WTC11 (cell line): ENCODE data around the gene NCOA3. TPM values are rescaled to one million over a fixed set of nuclear protein-coding genes. Genes with fewer than 3 reads are reported as not detected.

Experiments used
- ATAC-seq: fragments of 200-7000 bp; cut with Tn5 transposase; 2 replicates; pipeline ENCODE4 v1.10.0; 2021; ENCODE audit warnings: mild to moderate bottlenecking, moderate library complexity
- CTCF ChIA-PET: fragments of 300-600 bp; sonication (Branson Sonifier 250); formaldehyde crosslinking; loops from one replicate; lab custom pipeline; 2021; ENCODE audit warnings: antibody characterized with exemption; lab: Charles Lee
- POLR2A ChIA-PET: fragments of 350-600 bp; sonication (Branson Sonifier 250); formaldehyde crosslinking; loops from one replicate; lab custom pipeline; 2021; ENCODE audit warnings: antibody characterized with exemption; lab: Charles Lee
- DNase-seq: peaks from one replicate; pipeline ENCODE4 v3.0.0; 2021; ENCODE audit warnings: low spot score
- H3K27ac Mint-ChIP-seq: 2 replicates; pipeline ENCODE4 v1.8.0; 2021; ENCODE audit warnings: mixed read lengths
- H3K27me3 Mint-ChIP-seq: 2 replicates; pipeline ENCODE4 v1.8.0; 2021; ENCODE audit warnings: low read depth, mild to moderate bottlenecking, moderate library complexity, mixed read lengths
- H3K36me3 Mint-ChIP-seq: 2 replicates; pipeline ENCODE4 v1.8.0; 2021; ENCODE audit warnings: mixed read lengths
- H3K4me1 Mint-ChIP-seq: 2 replicates; pipeline ENCODE4 v1.8.0; 2022; ENCODE audit warnings: mixed read lengths
- H3K4me3 Mint-ChIP-seq: 2 replicates; pipeline ENCODE4 v1.8.0; 2021; ENCODE audit warnings: mild to moderate bottlenecking, moderate library complexity, mixed read lengths
- H3K9me3 Mint-ChIP-seq: 2 replicates; pipeline ENCODE4 v1.8.0; 2021; ENCODE audit warnings: mixed read lengths
- CBFB ChIP-seq: sonication (generic); formaldehyde crosslinking; IDR thresholded peaks from 2 replicates; pipeline ENCODE4 v1.8.1; 2022; ENCODE audit warnings: mild to moderate bottlenecking, low read depth, missing genetic modification reagents
- ETV6 ChIP-seq: sonication (generic); formaldehyde crosslinking; IDR thresholded peaks from 2 replicates; pipeline ENCODE4 v1.8.1; 2022; ENCODE audit warnings: mild to moderate bottlenecking, missing genetic modification reagents
- FOXK1 ChIP-seq: sonication (generic); formaldehyde crosslinking; IDR thresholded peaks from 2 replicates; pipeline ENCODE4 v1.8.0; 2022; ENCODE audit warnings: mild to moderate bottlenecking, moderate library complexity, missing genetic modification reagents
- GABPB1 ChIP-seq: sonication (generic); formaldehyde crosslinking; IDR thresholded peaks from 2 replicates; pipeline ENCODE4 v1.8.1; 2023; ENCODE audit warnings: mild to moderate bottlenecking, missing genetic modification reagents
- GRHL2 ChIP-seq: fragments of 250-450 bp; sonication (Bioruptor Pico); IDR thresholded peaks from 2 replicates; pipeline ENCODE4 v1.8.0; 2022; ENCODE audit warnings: mild to moderate bottlenecking, moderate library complexity; ENCODE audit not compliant: insufficient replicate concordance, severe bottlenecking
- GTF2I ChIP-seq: fragments of 250-450 bp; sonication (Bioruptor Pico); conservative IDR thresholded peaks from 2 replicates; pipeline ENCODE4 v1.4.0; 2021; ENCODE audit warnings: mild to moderate bottlenecking
- MYBL2 ChIP-seq: sonication (generic); formaldehyde crosslinking; IDR thresholded peaks from 2 replicates; pipeline ENCODE4 v1.8.1; 2023; ENCODE audit warnings: mild to moderate bottlenecking, moderate library complexity, missing genetic modification reagents
- NFATC4 ChIP-seq: fragments of 250-450 bp; sonication (Bioruptor Pico); IDR thresholded peaks from 2 replicates; pipeline ENCODE4 v1.9.0; 2021; ENCODE audit warnings: mild to moderate bottlenecking
- NFYB ChIP-seq: sonication (generic); formaldehyde crosslinking; conservative IDR thresholded peaks from 2 replicates; pipeline ENCODE4 v1.8.0; 2022; ENCODE audit warnings: low read depth, missing genetic modification reagents
- RORB ChIP-seq: fragments of 250-450 bp; sonication (Bioruptor Pico); IDR thresholded peaks from 2 replicates; pipeline ENCODE4 v1.9.0; 2021; ENCODE audit warnings: mild to moderate bottlenecking
- SMAD4 ChIP-seq: sonication (generic); formaldehyde crosslinking; IDR thresholded peaks from 2 replicates; pipeline ENCODE4 v1.8.0; 2022; ENCODE audit warnings: mild to moderate bottlenecking, missing genetic modification reagents
- SP1 ChIP-seq: sonication (generic); formaldehyde crosslinking; conservative IDR thresholded peaks from 2 replicates; pipeline ENCODE4 v1.8.1; 2022; ENCODE audit warnings: missing genetic modification reagents
- TEAD4 ChIP-seq: sonication (generic); formaldehyde crosslinking; IDR thresholded peaks from 2 replicates; pipeline ENCODE4 v1.8.0; 2022; ENCODE audit warnings: mild to moderate bottlenecking, missing genetic modification reagents
- ZBTB21 ChIP-seq: sonication (generic); formaldehyde crosslinking; IDR thresholded peaks from 2 replicates; pipeline ENCODE4 v1.8.1; 2023; ENCODE audit warnings: mild to moderate bottlenecking, missing genetic modification reagents, borderline replicate concordance
- ZNF232 ChIP-seq: sonication (generic); formaldehyde crosslinking; IDR thresholded peaks from 2 replicates; pipeline ENCODE4 v1.8.0; 2022; ENCODE audit warnings: mild to moderate bottlenecking, missing genetic modification reagents
- ZNF396 ChIP-seq: fragments of 250-450 bp; sonication (Bioruptor Pico); IDR thresholded peaks from 2 replicates; pipeline ENCODE4 v1.8.0; 2021; ENCODE audit warnings: mild to moderate bottlenecking, moderate library complexity, borderline replicate concordance
- ZNF671 ChIP-seq: fragments of 250-450 bp; sonication (Bioruptor Pico); IDR thresholded peaks from 2 replicates; pipeline ENCODE4 v1.8.0; 2021; ENCODE audit warnings: mild to moderate bottlenecking
- total RNA-seq: library from RNA; stranded (reverse); gene quantifications from 3 replicates; pipeline ENCODE4 v1.2.3, GENCODE V29; 2021
- TF ChIP-seq, protein P1 (sequence below): sonication (generic); formaldehyde crosslinking; IDR thresholded peaks from 2 replicates; pipeline ENCODE4 v1.8.1; 2023; ENCODE audit warnings: mild to moderate bottlenecking, missing genetic modification reagents, moderate library complexity
- TF ChIP-seq, protein P2 (sequence below): fragments of 250-450 bp; sonication (Bioruptor Pico); conservative IDR thresholded peaks from 2 replicates; pipeline ENCODE4 v1.9.0; 2021; ENCODE audit warnings: mild to moderate bottlenecking
- TF ChIP-seq, protein P3 (sequence below): sonication (generic); formaldehyde crosslinking; IDR thresholded peaks from 2 replicates; pipeline ENCODE4 v1.8.1; 2023; ENCODE audit warnings: mild to moderate bottlenecking, moderate library complexity, missing genetic modification reagents
- TF ChIP-seq, protein P4 (sequence below): fragments of 250-450 bp; sonication (Bioruptor Pico); IDR thresholded peaks from 2 replicates; pipeline ENCODE4 v2.1.2; 2022; ENCODE audit warnings: mild to moderate bottlenecking, moderate library complexity
- TF ChIP-seq, protein P5 (sequence below): sonication (generic); formaldehyde crosslinking; IDR thresholded peaks from 2 replicates; pipeline ENCODE4 v1.8.1; 2022; ENCODE audit warnings: low read depth, missing genetic modification reagents, borderline replicate concordance
- TF ChIP-seq, protein P6 (sequence below): fragments of 250-450 bp; sonication (Bioruptor Pico); IDR thresholded peaks from 2 replicates; pipeline ENCODE4 v1.9.0; 2021; ENCODE audit warnings: moderate library complexity, mild to moderate bottlenecking, inconsistent platforms, borderline replicate concordance
- TF ChIP-seq, protein P7 (sequence below): fragments of 250-450 bp; sonication (Bioruptor Pico); IDR thresholded peaks from 2 replicates; pipeline ENCODE4 v1.9.0; 2021; ENCODE audit warnings: mild to moderate bottlenecking
- TF ChIP-seq, protein P8 (sequence below): fragments of 250-450 bp; sonication (Bioruptor Pico); IDR thresholded peaks from 2 replicates; pipeline ENCODE4 v1.8.0; 2021; ENCODE audit warnings: mild to moderate bottlenecking

The NCOA3 gene
- total RNA-seq, 1 experiment from 2014 or later, result 25.2 TPM

DNA sequence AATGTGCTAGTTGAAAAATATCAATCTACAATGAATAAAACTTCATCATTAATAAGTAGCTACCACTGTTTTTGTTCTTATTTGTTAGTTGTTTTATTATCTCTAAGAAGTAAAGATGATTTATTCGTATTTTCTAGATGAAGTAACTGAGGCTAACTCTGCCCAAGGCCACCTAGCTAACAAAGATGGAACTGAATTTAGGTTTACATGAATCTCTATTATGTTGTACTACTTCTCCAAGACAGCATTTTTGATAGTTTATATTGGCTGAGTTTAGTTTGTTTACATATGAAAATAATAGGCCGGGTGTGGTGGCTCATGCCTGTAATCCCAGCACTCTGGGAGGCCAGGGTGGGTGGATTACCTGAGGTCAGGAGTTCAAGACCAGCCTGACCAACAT, 121.5 kb downstream of the NCOA3 start:
- ATAC-seq, result no peak
- Mint-ChIP-seq H3K9me3 (no peaks in the 10 kb centered on the region), H3K27ac (no peak overlapping the region), H3K4me1 (peaks cover 12% of the 10 kb centered on the region), H3K4me3 (no peak overlapping the region), H3K27me3 (no peaks in the 10 kb centered on the region), H3K36me3 (peaks cover 19% of the 10 kb centered on the region)
- no peak for DNase-seq
- ChIA-PET POLR2A (interaction anchor here (0.8 kb wide), 1 partner anchor 121 kb away, joined by 4 read pairs; no protein-coding TSS in a partner anchor), CTCF (interaction anchor here (1.0 to 2.0 kb wide), 2 partner anchors 88 to 102 kb away, joined by 3 to 5 read pairs; no protein-coding TSS in a partner anchor)
- TF ChIP-seq ZNF396 (CRISPR knock-in tag), result no peak
- no peak for TF ChIP-seq NFYB
- no peak for TF ChIP-seq GRHL2
- TF ChIP-seq NFATC4, result no peak
- no peak for TF ChIP-seq TEAD4
- no peak for TF ChIP-seq GTF2I
- TF ChIP-seq MYBL2 (CRISPR knock-in tag), result no peak
- no peak for TF ChIP-seq SMAD4
- TF ChIP-seq, protein P1, sequence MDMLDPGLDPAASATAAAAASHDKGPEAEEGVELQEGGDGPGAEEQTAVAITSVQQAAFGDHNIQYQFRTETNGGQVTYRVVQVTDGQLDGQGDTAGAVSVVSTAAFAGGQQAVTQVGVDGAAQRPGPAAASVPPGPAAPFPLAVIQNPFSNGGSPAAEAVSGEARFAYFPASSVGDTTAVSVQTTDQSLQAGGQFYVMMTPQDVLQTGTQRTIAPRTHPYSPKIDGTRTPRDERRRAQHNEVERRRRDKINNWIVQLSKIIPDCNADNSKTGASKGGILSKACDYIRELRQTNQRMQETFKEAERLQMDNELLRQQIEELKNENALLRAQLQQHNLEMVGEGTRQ (CRISPR knock-in tag), result no peak
- no peak for TF ChIP-seq RORB (CRISPR knock-in tag)

DNA sequence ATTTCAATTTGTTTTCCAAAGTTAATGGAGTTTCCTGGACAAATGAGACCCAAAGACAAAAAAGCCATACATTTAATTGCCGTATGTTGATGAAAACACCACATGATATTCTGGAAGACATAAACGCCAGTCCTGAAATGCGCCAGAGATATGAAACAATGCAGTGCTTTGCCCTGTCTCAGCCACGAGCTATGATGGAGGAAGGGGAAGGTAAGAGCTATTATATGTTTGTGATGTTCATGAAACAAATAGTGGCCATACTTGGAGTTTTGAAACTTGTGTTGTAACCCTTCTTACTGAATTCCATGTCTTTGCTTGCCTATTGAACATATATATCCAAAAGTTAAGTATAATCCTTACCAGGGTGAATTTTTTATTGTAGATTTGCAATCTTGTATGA, 125.9 kb downstream of the NCOA3 start:
- no peak overlapping the region for H3K4me3 Mint-ChIP-seq
- DNase-seq (no peak), ATAC-seq (no peak)
- H3K9me3 Mint-ChIP-seq, result no peaks in the 10 kb centered on the region
- H3K27ac Mint-ChIP-seq, result no peak overlapping the region
- ChIA-PET CTCF (no interaction called here), POLR2A (no interaction called here)
- no peaks in the 10 kb centered on the region for H3K27me3 Mint-ChIP-seq
- H3K36me3 Mint-ChIP-seq, result peaks cover 17% of the 10 kb centered on the region
- H3K4me1 Mint-ChIP-seq, result peaks cover 9% of the 10 kb centered on the region
- no peak for TF ChIP-seq CBFB (CRISPR knock-in tag)
- TF ChIP-seq, protein P2, sequence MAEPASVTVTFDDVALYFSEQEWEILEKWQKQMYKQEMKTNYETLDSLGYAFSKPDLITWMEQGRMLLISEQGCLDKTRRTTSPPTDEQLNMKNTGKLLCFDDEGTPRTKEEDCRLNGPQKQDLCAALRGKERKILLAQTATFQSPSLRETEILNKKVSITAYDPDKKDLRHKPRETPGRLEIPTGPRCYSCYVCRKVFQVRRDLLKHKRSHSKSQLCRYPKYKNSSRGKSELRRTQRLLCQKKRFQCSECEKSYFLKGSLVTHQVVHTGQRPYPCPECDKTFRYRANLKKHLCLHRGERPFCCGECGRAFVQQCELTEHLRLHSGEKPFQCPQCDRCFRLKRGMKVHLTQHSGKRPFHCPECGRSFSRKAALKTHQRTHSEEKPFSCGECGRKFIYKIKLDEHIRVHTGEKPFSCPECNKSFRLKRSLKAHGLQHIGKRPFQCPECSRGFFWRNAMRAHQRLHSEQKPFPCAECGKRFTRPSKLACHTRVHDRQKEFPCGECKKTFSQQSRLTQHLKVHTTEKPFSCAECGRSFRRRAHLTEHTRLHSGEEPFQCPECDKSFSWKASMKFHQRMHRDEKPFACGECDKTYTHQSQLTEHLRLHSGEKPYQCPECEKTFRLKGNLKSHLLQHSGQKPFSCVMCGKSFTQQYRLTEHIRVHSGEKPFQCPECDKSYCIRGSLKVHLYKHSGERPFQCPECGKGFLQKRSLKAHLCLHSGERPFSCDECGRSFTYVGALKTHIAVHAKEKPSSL, result no peak
- TF ChIP-seq ZNF671 (CRISPR knock-in tag), result no peak
- TF ChIP-seq ETV6 (CRISPR knock-in tag), result no peak
- TF ChIP-seq, protein P3, sequence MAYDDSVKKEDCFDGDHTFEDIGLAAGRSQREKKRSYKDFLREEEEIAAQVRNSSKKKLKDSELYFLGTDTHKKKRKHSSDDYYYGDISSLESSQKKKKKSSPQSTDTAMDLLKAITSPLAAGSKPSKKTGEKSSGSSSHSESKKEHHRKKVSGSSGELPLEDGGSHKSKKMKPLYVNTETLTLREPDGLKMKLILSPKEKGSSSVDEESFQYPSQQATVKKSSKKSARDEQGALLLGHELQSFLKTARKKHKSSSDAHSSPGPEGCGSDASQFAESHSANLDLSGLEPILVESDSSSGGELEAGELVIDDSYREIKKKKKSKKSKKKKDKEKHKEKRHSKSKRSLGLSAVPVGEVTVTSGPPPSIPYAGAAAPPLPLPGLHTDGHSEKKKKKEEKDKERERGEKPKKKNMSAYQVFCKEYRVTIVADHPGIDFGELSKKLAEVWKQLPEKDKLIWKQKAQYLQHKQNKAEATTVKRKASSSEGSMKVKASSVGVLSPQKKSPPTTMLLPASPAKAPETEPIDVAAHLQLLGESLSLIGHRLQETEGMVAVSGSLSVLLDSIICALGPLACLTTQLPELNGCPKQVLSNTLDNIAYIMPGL (CRISPR knock-in tag), result no peak
- TF ChIP-seq ZNF232 (CRISPR knock-in tag), result no peak
- TF ChIP-seq, protein P4, sequence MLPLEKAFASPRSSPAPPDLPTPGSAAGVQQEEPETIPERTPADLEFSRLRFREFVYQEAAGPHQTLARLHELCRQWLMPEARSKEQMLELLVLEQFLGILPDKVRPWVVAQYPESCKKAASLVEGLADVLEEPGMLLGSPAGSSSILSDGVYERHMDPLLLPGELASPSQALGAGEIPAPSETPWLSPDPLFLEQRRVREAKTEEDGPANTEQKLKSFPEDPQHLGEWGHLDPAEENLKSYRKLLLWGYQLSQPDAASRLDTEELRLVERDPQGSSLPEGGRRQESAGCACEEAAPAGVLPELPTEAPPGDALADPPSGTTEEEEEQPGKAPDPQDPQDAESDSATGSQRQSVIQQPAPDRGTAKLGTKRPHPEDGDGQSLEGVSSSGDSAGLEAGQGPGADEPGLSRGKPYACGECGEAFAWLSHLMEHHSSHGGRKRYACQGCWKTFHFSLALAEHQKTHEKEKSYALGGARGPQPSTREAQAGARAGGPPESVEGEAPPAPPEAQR, result no peak
- TF ChIP-seq, protein P5, sequence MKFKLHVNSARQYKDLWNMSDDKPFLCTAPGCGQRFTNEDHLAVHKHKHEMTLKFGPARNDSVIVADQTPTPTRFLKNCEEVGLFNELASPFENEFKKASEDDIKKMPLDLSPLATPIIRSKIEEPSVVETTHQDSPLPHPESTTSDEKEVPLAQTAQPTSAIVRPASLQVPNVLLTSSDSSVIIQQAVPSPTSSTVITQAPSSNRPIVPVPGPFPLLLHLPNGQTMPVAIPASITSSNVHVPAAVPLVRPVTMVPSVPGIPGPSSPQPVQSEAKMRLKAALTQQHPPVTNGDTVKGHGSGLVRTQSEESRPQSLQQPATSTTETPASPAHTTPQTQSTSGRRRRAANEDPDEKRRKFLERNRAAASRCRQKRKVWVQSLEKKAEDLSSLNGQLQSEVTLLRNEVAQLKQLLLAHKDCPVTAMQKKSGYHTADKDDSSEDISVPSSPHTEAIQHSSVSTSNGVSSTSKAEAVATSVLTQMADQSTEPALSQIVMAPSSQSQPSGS, result no peak
- TF ChIP-seq, protein P6, sequence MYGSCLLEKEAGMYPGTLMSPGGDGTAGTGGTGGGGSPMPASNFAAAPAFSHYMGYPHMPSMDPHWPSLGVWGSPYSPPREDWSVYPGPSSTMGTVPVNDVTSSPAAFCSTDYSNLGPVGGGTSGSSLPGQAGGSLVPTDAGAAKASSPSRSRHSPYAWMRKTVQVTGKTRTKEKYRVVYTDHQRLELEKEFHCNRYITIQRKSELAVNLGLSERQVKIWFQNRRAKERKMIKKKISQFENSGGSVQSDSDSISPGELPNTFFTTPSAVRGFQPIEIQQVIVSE (CRISPR knock-in tag), result no peak
- no peak for TF ChIP-seq GABPB1
- no peak for TF ChIP-seq FOXK1 (CRISPR knock-in tag)
- TF ChIP-seq, protein P7, sequence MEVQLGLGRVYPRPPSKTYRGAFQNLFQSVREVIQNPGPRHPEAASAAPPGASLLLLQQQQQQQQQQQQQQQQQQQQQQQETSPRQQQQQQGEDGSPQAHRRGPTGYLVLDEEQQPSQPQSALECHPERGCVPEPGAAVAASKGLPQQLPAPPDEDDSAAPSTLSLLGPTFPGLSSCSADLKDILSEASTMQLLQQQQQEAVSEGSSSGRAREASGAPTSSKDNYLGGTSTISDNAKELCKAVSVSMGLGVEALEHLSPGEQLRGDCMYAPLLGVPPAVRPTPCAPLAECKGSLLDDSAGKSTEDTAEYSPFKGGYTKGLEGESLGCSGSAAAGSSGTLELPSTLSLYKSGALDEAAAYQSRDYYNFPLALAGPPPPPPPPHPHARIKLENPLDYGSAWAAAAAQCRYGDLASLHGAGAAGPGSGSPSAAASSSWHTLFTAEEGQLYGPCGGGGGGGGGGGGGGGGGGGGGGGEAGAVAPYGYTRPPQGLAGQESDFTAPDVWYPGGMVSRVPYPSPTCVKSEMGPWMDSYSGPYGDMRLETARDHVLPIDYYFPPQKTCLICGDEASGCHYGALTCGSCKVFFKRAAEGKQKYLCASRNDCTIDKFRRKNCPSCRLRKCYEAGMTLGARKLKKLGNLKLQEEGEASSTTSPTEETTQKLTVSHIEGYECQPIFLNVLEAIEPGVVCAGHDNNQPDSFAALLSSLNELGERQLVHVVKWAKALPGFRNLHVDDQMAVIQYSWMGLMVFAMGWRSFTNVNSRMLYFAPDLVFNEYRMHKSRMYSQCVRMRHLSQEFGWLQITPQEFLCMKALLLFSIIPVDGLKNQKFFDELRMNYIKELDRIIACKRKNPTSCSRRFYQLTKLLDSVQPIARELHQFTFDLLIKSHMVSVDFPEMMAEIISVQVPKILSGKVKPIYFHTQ (CRISPR knock-in tag), result no peak
- no peak for TF ChIP-seq ZBTB21
- no peak for TF ChIP-seq TEAD4
- TF ChIP-seq SP1 (CRISPR knock-in tag), result no peak
- TF ChIP-seq MYBL2 (CRISPR knock-in tag), result no peak
- TF ChIP-seq, protein P8, sequence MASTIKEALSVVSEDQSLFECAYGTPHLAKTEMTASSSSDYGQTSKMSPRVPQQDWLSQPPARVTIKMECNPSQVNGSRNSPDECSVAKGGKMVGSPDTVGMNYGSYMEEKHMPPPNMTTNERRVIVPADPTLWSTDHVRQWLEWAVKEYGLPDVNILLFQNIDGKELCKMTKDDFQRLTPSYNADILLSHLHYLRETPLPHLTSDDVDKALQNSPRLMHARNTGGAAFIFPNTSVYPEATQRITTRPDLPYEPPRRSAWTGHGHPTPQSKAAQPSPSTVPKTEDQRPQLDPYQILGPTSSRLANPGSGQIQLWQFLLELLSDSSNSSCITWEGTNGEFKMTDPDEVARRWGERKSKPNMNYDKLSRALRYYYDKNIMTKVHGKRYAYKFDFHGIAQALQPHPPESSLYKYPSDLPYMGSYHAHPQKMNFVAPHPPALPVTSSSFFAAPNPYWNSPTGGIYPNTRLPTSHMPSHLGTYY (CRISPR knock-in tag), result no peak
